Measurements from ENCODE around the gene CDK5R1.

The CDK5R1 gene

GRCh38 chr17:32494621-32495358 lies 8.0 kb downstream of the CDK5R1 start:
- no peak for DNase-seq

GRCh38 chr17:32495359-32496231 lies 8.8 kb downstream of the CDK5R1 start:
- DNase-seq, result no peak

GRCh38 chr17:32496395-32497073 lies 9.7 kb downstream of the CDK5R1 start:
- no peak for DNase-seq

GRCh38 chr17:32497431-32498205 lies 10.8 kb downstream of the CDK5R1 start:
- no peak for DNase-seq

- no peak for DNase-seq
These were observed 11.6 kb downstream of the CDK5R1 start for GRCh38 chr17:32498391-32498790.

- no peak for DNase-seq
These were observed 15.2 kb downstream of the CDK5R1 start for GRCh38 chr17:32502013-32502412.

- DNase-seq, result no peak
These were observed 15.9 kb downstream of the CDK5R1 start for GRCh38 chr17:32502710-32503109.

GRCh38 chr17:32503251-32504165 lies 16.7 kb downstream of the CDK5R1 start:
- peak; percentile 55 for DNase-seq

- DNase-seq, result peak; percentile 48
These were observed 17.6 kb downstream of the CDK5R1 start for GRCh38 chr17:32504166-32504990.

- DNase-seq, result no peak
These were observed 22.1 kb downstream of the CDK5R1 start for GRCh38 chr17:32508926-32509325.

- DNase-seq, result no peak
These were observed 23.7 kb downstream of the CDK5R1 start for GRCh38 chr17:32510466-32510865.

- DNase-seq, result no peak
These were observed 25.5 kb downstream of the CDK5R1 start for GRCh38 chr17:32512328-32512727.

GRCh38 chr17:32513579-32513978 lies 26.8 kb downstream of the CDK5R1 start:
- no peak for DNase-seq

GRCh38 chr17:32514606-32515005 lies 27.8 kb downstream of the CDK5R1 start:
- DNase-seq, result no peak

GRCh38 chr17:32515677-32516383 lies 29.0 kb downstream of the CDK5R1 start:
- no peak for DNase-seq

- no peak for DNase-seq
These were observed 29.7 kb downstream of the CDK5R1 start for GRCh38 chr17:32516450-32516849.

- DNase-seq, result no peak
These were observed 30.3 kb downstream of the CDK5R1 start for GRCh38 chr17:32516940-32517701.

GRCh38 chr17:32517982-32518381 lies 31.2 kb downstream of the CDK5R1 start:
- DNase-seq, result no peak

- DNase-seq, result no peak
These were observed 31.9 kb downstream of the CDK5R1 start for GRCh38 chr17:32518646-32519227.
